ENCODE data around the gene GALNT7. TPM values are rescaled to one million over a fixed set of nuclear protein-coding genes. Genes with fewer than 3 reads are reported as not detected.

GALNT7 gene
- total RNA-seq, 1 experiment from 2014 or later = 16.8 TPM

DNA sequence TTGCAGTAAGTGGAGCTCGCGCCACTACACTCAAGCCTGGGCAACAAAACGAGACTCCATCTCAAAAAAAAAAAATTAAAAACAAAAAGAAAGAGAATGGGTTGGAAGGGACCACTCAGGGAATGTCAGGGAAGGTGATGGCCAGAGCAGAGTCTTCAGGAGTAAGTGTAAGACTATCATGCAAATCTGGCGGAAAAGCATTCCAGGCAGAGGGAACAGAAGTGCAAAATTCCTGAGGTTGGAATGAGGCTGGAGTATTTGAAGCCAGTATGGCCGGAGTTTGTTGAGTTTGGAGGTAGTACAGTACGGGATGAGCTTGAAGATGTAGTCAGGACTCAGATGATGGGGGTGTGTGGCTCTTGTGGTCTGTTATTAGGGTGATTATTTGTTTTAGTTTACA, 7.4 kb downstream of the GALNT7 start:
- ChIA-PET CTCF (no interaction called here), POLR2A (no interaction called here)
- TF ChIP-seq, protein P1, sequence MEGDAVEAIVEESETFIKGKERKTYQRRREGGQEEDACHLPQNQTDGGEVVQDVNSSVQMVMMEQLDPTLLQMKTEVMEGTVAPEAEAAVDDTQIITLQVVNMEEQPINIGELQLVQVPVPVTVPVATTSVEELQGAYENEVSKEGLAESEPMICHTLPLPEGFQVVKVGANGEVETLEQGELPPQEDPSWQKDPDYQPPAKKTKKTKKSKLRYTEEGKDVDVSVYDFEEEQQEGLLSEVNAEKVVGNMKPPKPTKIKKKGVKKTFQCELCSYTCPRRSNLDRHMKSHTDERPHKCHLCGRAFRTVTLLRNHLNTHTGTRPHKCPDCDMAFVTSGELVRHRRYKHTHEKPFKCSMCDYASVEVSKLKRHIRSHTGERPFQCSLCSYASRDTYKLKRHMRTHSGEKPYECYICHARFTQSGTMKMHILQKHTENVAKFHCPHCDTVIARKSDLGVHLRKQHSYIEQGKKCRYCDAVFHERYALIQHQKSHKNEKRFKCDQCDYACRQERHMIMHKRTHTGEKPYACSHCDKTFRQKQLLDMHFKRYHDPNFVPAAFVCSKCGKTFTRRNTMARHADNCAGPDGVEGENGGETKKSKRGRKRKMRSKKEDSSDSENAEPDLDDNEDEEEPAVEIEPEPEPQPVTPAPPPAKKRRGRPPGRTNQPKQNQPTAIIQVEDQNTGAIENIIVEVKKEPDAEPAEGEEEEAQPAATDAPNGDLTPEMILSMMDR (IDR thresholded peaks at IDR 0.05; ENCODE audit: insufficient read depth in 1 of 2, low read depth in 1 of 2, low read length in 1 of 2, severe bottlenecking in 1 of 2, unreplicated experiment in 1 of 2) = no peak
- H3K27ac Mint-ChIP-seq (ENCODE audit: unreplicated experiment) = no peak overlapping the region
- no TSS peak for BruUV-seq (replicated peaks)
- Histone ChIP-seq H3K36me3 (ENCODE audit: control insufficient read depth, insufficient read depth, low read length) (no peaks in the 10 kb centered on the region), H3K4me3 (ENCODE audit: low read depth, low read length) (no peak overlapping the region), H3K9me3 (no peaks in the 10 kb centered on the region), H3K27me3 (replicated peaks; ENCODE audit: control insufficient read depth, insufficient read depth, low read length) (no peaks in the 10 kb centered on the region), H3K4me1 (peaks cover 13% of the 10 kb centered on the region)
- no peaks in the 10 kb centered on the region for H3K36me3 Mint-ChIP-seq (ENCODE audit: insufficient read depth, unreplicated experiment)
- H3K27me3 Mint-ChIP-seq (ENCODE audit: insufficient read depth, unreplicated experiment) = no peaks in the 10 kb centered on the region
- H3K9me3 Mint-ChIP-seq (ENCODE audit: unreplicated experiment) = no peaks in the 10 kb centered on the region
- no peak for DNase-seq
- H3K4me3 Mint-ChIP-seq (ENCODE audit: unreplicated experiment) = no peak overlapping the region
- no peaks in the 10 kb centered on the region for H3K4me1 Mint-ChIP-seq (ENCODE audit: low read depth, unreplicated experiment)
- intact Hi-C loops (cut with micrococcal nuclease; ENCODE audit: unreplicated experiment) = no loop called here

DNA sequence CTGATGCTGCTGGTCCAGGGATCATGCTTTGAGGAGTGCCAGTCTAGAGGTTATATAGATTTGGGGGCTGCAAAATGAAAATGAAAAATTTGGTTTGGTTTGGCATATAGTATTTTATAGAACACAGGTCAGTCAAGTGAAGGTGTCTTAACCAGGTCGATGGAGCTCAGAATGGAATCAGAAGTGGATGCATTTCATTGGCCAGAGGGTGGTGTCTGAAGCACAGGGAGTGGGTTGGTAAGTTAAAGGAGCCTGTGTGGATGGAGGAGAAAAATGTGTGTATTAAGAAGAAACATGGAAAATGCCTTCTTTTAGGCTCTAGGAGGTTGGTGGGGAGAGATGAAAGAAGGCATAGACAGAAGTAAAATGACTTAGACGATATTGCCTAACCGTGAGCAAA, 8.6 kb downstream of the GALNT7 start:
- intact Hi-C loops (cut with micrococcal nuclease; ENCODE audit: unreplicated experiment) = no loop called here
- H3K4me1 Mint-ChIP-seq (ENCODE audit: low read depth, unreplicated experiment) = no peaks in the 10 kb centered on the region
- no peak overlapping the region for H3K27ac Mint-ChIP-seq (ENCODE audit: unreplicated experiment)
- no peaks in the 10 kb centered on the region for H3K36me3 Mint-ChIP-seq (ENCODE audit: insufficient read depth, unreplicated experiment)
- no peak overlapping the region for H3K4me3 ChIP-seq (ENCODE audit: low read depth, low read length)
- H3K36me3 ChIP-seq (ENCODE audit: control insufficient read depth, insufficient read depth, low read length) = no peaks in the 10 kb centered on the region
- H3K4me1 ChIP-seq = peaks cover 13% of the 10 kb centered on the region
- ChIA-PET POLR2A (no interaction called here), CTCF (no interaction called here)
- no peak overlapping the region for H3K4me3 Mint-ChIP-seq (ENCODE audit: unreplicated experiment)
- H3K27me3 Mint-ChIP-seq (ENCODE audit: insufficient read depth, unreplicated experiment) = no peaks in the 10 kb centered on the region
- DNase-seq = no peak
- TF ChIP-seq, protein P1 (IDR thresholded peaks at IDR 0.05; ENCODE audit: insufficient read depth in 1 of 2, low read depth in 1 of 2, low read length in 1 of 2, severe bottlenecking in 1 of 2, unreplicated experiment in 1 of 2) = no peak
- no TSS peak for BruUV-seq (replicated peaks)
- no peaks in the 10 kb centered on the region for H3K9me3 Mint-ChIP-seq (ENCODE audit: unreplicated experiment)
- no peaks in the 10 kb centered on the region for H3K27me3 ChIP-seq (replicated peaks; ENCODE audit: control insufficient read depth, insufficient read depth, low read length)
- no peaks in the 10 kb centered on the region for H3K9me3 ChIP-seq

DNA sequence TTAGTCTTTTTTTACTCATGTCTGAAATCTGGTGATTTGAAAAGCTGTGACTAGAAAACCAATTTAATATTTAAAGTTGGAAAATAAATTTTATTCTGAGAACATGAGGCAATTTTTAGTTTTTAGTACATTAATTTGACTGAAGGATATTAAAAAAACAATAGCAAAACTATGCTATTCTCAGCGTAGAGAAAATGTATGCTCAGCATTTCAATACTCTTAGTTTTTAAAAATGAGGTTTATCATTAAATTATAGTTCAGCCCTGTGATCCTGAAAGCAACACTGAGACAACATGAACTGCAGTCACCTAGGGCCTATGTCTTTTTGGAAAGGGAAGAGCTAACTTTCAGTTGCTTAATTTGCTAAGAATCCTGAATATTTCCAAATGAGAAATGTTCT, 9.5 kb downstream of the GALNT7 start:
- no peaks in the 10 kb centered on the region for H3K27me3 Mint-ChIP-seq (ENCODE audit: insufficient read depth, unreplicated experiment)
- DNase-seq = no peak
- no peak overlapping the region for H3K27ac Mint-ChIP-seq (ENCODE audit: unreplicated experiment)
- Histone ChIP-seq H3K27me3 (replicated peaks; ENCODE audit: control insufficient read depth, insufficient read depth, low read length) (no peaks in the 10 kb centered on the region), H3K9me3 (no peaks in the 10 kb centered on the region), H3K36me3 (ENCODE audit: control insufficient read depth, insufficient read depth, low read length) (no peaks in the 10 kb centered on the region), H3K4me3 (ENCODE audit: low read depth, low read length) (no peak overlapping the region), H3K4me1 (peaks cover 13% of the 10 kb centered on the region)
- CTCF ChIA-PET = interaction anchor here (1.6 kb wide), 1 partner anchor 124 kb away, joined by 3 read pairs; no protein-coding TSS in a partner anchor
- POLR2A ChIA-PET = no interaction called here
- H3K4me1 Mint-ChIP-seq (ENCODE audit: low read depth, unreplicated experiment) = no peaks in the 10 kb centered on the region
- no peaks in the 10 kb centered on the region for H3K9me3 Mint-ChIP-seq (ENCODE audit: unreplicated experiment)
- BruUV-seq (replicated peaks) = no TSS peak
- H3K4me3 Mint-ChIP-seq (ENCODE audit: unreplicated experiment) = no peak overlapping the region
- TF ChIP-seq, protein P1 (IDR thresholded peaks at IDR 0.05; ENCODE audit: insufficient read depth in 1 of 2, low read depth in 1 of 2, low read length in 1 of 2, severe bottlenecking in 1 of 2, unreplicated experiment in 1 of 2) = no peak
- no peaks in the 10 kb centered on the region for H3K36me3 Mint-ChIP-seq (ENCODE audit: insufficient read depth, unreplicated experiment)
- intact Hi-C loops (cut with micrococcal nuclease; ENCODE audit: unreplicated experiment) = no loop called here

Data from Caco-2 (cell line).